PC-3 (cell line): Measurements from ENCODE around the gene GLT6D1. TPM values are rescaled to one million over a fixed set of nuclear protein-coding genes. Genes with fewer than 3 reads are reported as not detected.

Experiments
- ATAC-seq: fragments of 200-7000 bp; cut with Tn5 transposase; 2 replicates; pipeline ENCODE4 v1.9.1; 2020; ENCODE audit warnings: mild to moderate bottlenecking, moderate library complexity
- BruUV-seq: library from RNA; stranded (reverse); fragments of 400-500 nt; replicated peaks from 2 replicates; lab custom pipeline; 2021; lab: Mats Ljungman, UMichigan
- CTCF ChIA-PET: fragments of 300-600 bp; sonication (Branson Sonifier 250); formaldehyde crosslinking; loops from one replicate; lab custom pipeline; 2022; ENCODE audit warnings: antibody characterized with exemption; lab: Charles Lee
- POLR2A ChIA-PET: fragments of 300-600 bp; sonication (Branson Sonifier 250); formaldehyde crosslinking; loops from one replicate; lab custom pipeline; 2022; ENCODE audit warnings: antibody characterized with exemption; ENCODE audit not compliant: unreplicated experiment; lab: Charles Lee
- DNase-seq: peaks from one replicate; pipeline ENCODE4 v3.0.0-alpha.2; 2015
- H2AFZ ChIP-seq: fragments of 300-600 bp; sonication (generic); 2 replicates; pipeline ENCODE4 v1.6.0; 2016; ENCODE audit warnings: antibody characterized with exemption, low read length
- H3F3A ChIP-seq: fragments of 300-600 bp; sonication (generic); one replicate; pipeline ENCODE4 v1.6.0; 2017; ENCODE audit warnings: antibody characterized with exemption, low read length, control low read depth, mild to moderate bottlenecking; ENCODE audit not compliant: unreplicated experiment
- H3K27ac ChIP-seq: fragments of 300-600 bp; sonication (generic); 2 replicates; pipeline ENCODE4 v1.5.1; 2016; ENCODE audit warnings: mild to moderate bottlenecking, low read length
- H3K27me3 ChIP-seq: fragments of 300-600 bp; sonication (generic); 2 replicates; pipeline ENCODE4 v1.6.1; 2016; ENCODE audit warnings: low read length, mixed read lengths
- H3K36me3 ChIP-seq: fragments of 300-600 bp; sonication (generic); 2 replicates; pipeline ENCODE4 v1.6.1; 2016; ENCODE audit warnings: low read depth, mixed run types, low read length, mixed read lengths
- H3K4me1 ChIP-seq: fragments of 300-600 bp; sonication (generic); 2 replicates; pipeline ENCODE4 v1.5.1; 2016; ENCODE audit warnings: low read length; ENCODE audit not compliant: insufficient read depth
- H3K4me2 ChIP-seq: fragments of 300-600 bp; sonication (generic); 2 replicates; pipeline ENCODE4 v1.6.0; 2016; ENCODE audit warnings: low read length
- H3K4me3 ChIP-seq: fragments of 300-600 bp; sonication (generic); 2 replicates; pipeline ENCODE4 v1.5.1; 2016; ENCODE audit warnings: mild to moderate bottlenecking, low read length, mixed read lengths
- H3K79me2 ChIP-seq: fragments of 300-600 bp; sonication (generic); 2 replicates; pipeline ENCODE4 v1.6.1; 2017; ENCODE audit warnings: low read length, mixed read lengths
- H3K9ac ChIP-seq: fragments of 300-600 bp; sonication (generic); 2 replicates; pipeline ENCODE4 v1.6.0; 2016; ENCODE audit warnings: mild to moderate bottlenecking, low read length
- H3K9me2 ChIP-seq: fragments of 300-600 bp; sonication (generic); replicated peaks from 2 replicates; pipeline ENCODE4 v1.6.1; 2016; ENCODE audit warnings: mixed run types, low read length, mixed read lengths
- H3K9me3 ChIP-seq: fragments of 300-600 bp; sonication (generic); 2 replicates; pipeline ENCODE4 v1.6.1; 2016; ENCODE audit warnings: low read length, mixed read lengths
- H4K20me1 ChIP-seq: fragments of 300-600 bp; sonication (generic); 2 replicates; pipeline ENCODE4 v1.6.1; 2016; ENCODE audit warnings: low read length, mixed read lengths
- EZH2 ChIP-seq: fragments of 300-600 bp; sonication (generic); IDR thresholded peaks from one replicate; pipeline ENCODE4 v1.6.1; 2017; ENCODE audit warnings: antibody characterized with exemption, mild to moderate bottlenecking, low read length; ENCODE audit not compliant: unreplicated experiment
- EZH2phosphoT487 ChIP-seq: fragments of 300-600 bp; sonication (generic); IDR thresholded peaks from 2 replicates; pipeline ENCODE4 v1.6.1; 2018; ENCODE audit warnings: mild to moderate bottlenecking, antibody characterized with exemption, low read length, borderline replicate concordance
- intact Hi-C: fragments of 100-400 bp; cut with micrococcal nuclease; formaldehyde crosslinking; loops from 2 replicates; pipeline ENCODE4 v1.9.0; 2023
- total RNA-seq: library from RNA; depleted of rRNA; stranded (reverse); fragments of >200 nt; gene quantifications from 2 replicates; pipeline ENCODE4 v1.2.3, GENCODE V29; 2014
- TF ChIP-seq, protein P1 (sequence below): fragments of 300-600 bp; sonication (generic); conservative IDR thresholded peaks from 2 replicates; pipeline ENCODE4 v1.5.1; 2017; ENCODE audit warnings: antibody characterized with exemption, low read depth, mild to moderate bottlenecking, low read length

Gene GLT6D1
- total RNA-seq, 1 experiment from 2014 or later: not detected

DNA sequence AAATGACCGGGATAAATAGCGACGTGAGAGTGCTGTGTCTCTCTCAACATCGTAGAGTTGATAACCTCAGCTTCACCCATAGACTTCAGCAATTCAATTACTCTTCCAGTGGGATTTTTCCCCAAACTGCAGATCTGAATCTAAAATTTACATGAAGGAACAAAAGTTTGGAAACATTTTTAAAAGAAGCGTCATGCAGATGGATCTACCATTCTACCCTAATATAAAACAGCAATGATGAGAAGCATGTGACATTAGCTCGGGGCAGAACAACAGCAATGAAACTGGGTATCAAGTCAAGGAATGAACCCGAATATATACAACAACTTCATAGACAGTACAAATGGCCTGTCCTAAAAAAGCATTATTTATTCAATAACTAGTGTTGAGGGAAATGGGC, 18.8 kb downstream of the GLT6D1 start:
- Histone ChIP-seq H3K4me1 (no peaks in the 10 kb centered on the region), H3K4me2 (no peak overlapping the region), H3K4me3 (no peak overlapping the region), H3K79me2 (no peaks in the 10 kb centered on the region), H3K9ac (no peak overlapping the region), H3F3A (no peaks in the 10 kb centered on the region), H2AFZ (no peak overlapping the region), H3K27ac (no peak overlapping the region), H3K9me2 (no peaks in the 10 kb centered on the region), H4K20me1 (no peaks in the 10 kb centered on the region), H3K27me3 (peaks cover 38% of the 10 kb centered on the region), H3K9me3 (no peaks in the 10 kb centered on the region), H3K36me3 (no peaks in the 10 kb centered on the region)
- POLR2A ChIA-PET: no interaction called here
- CTCF ChIA-PET: no interaction called here
- intact Hi-C loops: no loop called here
- no peak for DNase-seq
- no TSS peak for BruUV-seq
- no peak for TF ChIP-seq EZH2phosphoT487
- no peak for TF ChIP-seq EZH2
- TF ChIP-seq, protein P1, sequence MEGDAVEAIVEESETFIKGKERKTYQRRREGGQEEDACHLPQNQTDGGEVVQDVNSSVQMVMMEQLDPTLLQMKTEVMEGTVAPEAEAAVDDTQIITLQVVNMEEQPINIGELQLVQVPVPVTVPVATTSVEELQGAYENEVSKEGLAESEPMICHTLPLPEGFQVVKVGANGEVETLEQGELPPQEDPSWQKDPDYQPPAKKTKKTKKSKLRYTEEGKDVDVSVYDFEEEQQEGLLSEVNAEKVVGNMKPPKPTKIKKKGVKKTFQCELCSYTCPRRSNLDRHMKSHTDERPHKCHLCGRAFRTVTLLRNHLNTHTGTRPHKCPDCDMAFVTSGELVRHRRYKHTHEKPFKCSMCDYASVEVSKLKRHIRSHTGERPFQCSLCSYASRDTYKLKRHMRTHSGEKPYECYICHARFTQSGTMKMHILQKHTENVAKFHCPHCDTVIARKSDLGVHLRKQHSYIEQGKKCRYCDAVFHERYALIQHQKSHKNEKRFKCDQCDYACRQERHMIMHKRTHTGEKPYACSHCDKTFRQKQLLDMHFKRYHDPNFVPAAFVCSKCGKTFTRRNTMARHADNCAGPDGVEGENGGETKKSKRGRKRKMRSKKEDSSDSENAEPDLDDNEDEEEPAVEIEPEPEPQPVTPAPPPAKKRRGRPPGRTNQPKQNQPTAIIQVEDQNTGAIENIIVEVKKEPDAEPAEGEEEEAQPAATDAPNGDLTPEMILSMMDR: no peak
- no peak for ATAC-seq

DNA sequence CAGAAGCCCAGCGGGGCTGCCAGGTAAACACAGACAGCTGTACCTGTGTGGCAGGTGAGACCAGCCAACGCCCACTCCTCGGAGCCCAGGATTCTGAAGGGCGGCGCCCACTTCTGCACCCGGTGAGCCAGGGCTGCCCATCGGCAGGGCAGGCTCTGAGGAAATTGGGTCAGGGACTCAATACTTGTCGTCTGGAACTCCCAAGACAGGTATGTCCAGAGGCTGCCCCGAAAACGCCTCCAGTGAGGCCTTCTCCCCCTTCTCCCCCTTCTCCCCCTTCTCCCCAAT, 19.8 kb downstream of the GLT6D1 start:
- ATAC-seq (no peak), DNase-seq (no peak)
- POLR2A ChIA-PET: no interaction called here
- Histone ChIP-seq H3K4me1 (no peaks in the 10 kb centered on the region), H3K9me2 (no peaks in the 10 kb centered on the region), H3K27me3 (peaks cover 41% of the 10 kb centered on the region), H3K79me2 (no peaks in the 10 kb centered on the region), H4K20me1 (no peaks in the 10 kb centered on the region), H3K36me3 (no peaks in the 10 kb centered on the region), H3K27ac (no peak overlapping the region), H3K9ac (no peak overlapping the region), H3K4me3 (no peak overlapping the region), H2AFZ (no peak overlapping the region), H3K4me2 (no peak overlapping the region), H3K9me3 (no peaks in the 10 kb centered on the region), H3F3A (no peaks in the 10 kb centered on the region)
- intact Hi-C loops: no loop called here
- TF ChIP-seq EZH2: no peak
- no peak for TF ChIP-seq EZH2phosphoT487
- TF ChIP-seq, protein P1: no peak
- BruUV-seq: no TSS peak
- CTCF ChIA-PET: no interaction called here

DNA sequence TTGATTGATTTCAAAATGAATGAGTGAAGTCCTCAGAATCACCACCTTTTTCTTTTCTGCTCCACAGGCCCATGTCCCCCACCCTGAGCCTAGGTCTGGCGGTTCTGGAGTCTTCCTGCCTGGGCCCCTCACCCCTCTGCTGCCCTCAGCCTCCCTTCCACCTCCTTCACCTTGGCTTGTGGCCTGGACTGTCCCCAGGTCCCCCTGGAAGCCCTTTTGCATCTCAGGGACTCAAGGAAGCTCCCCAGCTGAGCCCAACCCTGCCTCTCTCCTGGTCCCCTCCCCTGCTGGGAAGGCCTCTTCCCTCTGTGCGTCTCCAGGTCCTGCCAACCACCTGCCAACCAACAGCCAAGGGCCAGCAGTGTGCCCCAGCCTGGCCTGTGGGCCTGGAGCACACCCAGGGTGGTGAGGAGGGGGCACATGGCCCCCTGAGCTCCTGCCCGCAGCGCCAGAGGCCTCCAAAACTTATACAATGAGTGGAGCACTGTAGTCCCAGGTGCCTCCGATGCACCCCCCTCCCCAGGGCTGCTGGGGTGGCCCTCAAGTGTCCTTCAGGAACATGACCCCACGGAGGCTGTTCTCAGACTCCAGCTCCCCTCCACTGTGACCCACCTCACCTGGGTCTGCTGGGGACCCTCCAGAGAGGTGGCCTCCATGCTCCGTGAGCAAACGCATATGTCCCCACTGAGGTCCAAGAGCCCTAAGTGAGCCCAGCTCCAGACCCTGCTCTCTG, 20.3 kb downstream of the GLT6D1 start:
- BruUV-seq: no TSS peak
- Histone ChIP-seq H3K79me2 (no peaks in the 10 kb centered on the region), H3K4me3 (no peak overlapping the region), H2AFZ (no peak overlapping the region), H3K9me3 (no peaks in the 10 kb centered on the region), H3F3A (no peaks in the 10 kb centered on the region), H3K4me1 (no peaks in the 10 kb centered on the region), H3K9ac (no peak overlapping the region), H3K27ac (no peak overlapping the region), H3K27me3 (peaks cover 38% of the 10 kb centered on the region), H3K36me3 (no peaks in the 10 kb centered on the region), H3K4me2 (no peak overlapping the region), H3K9me2 (no peaks in the 10 kb centered on the region), H4K20me1 (no peaks in the 10 kb centered on the region)
- TF ChIP-seq, protein P1: no peak
- no peak for TF ChIP-seq EZH2
- TF ChIP-seq EZH2phosphoT487: no peak
- DNase-seq (no peak), ATAC-seq (no peak)
- ChIA-PET CTCF (no interaction called here), POLR2A (no interaction called here)
- intact Hi-C loops: no loop called here
